ENCODE measurements around the gene GPC6.
"Not testable (repeated sequence)": the region's sequence is repeated elsewhere in the genome, so short reads cannot be mapped to it uniquely, and the experiment has no call there.

DNA sequence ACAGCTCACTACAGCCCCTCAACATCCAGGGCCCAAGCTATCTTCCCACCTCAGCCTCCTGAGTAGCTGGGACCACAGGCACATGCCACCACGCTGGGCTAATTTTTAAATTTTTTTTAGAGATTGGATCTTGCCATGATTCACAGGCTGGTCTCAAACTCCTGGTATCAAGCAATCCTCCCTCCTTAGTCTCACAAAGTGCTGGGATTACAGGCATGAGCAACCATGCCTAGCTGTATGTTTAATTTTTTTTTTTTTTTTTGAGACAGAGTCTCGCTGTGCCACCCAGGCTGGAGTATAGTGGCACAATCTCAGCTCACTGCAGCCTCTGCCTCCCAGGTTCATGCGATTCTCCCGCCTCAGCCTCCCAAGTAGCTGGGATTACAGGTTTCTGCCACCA, 983.3 kb downstream of the GPC6 start:
- TF ChIP-seq CEBPB (IDR thresholded peaks at IDR 0.05); RFX5 (IDR thresholded peaks at IDR 0.05); FOSL2 (IDR thresholded peaks at IDR 0.05); FOSL2 (CRISPR knock-in tag; IDR thresholded peaks at IDR 0.05); SREBF2 (IDR thresholded peaks at IDR 0.05); RCOR1 (IDR thresholded peaks at IDR 0.05; ENCODE audit: low read depth, low read length); HOXA7 (CRISPR knock-in tag; IDR thresholded peaks at IDR 0.05); MAZ (IDR thresholded peaks at IDR 0.05; ENCODE audit: borderline replicate concordance, low read depth, low read length): not testable (repeated sequence)
- TF ChIP-seq, protein P1, sequence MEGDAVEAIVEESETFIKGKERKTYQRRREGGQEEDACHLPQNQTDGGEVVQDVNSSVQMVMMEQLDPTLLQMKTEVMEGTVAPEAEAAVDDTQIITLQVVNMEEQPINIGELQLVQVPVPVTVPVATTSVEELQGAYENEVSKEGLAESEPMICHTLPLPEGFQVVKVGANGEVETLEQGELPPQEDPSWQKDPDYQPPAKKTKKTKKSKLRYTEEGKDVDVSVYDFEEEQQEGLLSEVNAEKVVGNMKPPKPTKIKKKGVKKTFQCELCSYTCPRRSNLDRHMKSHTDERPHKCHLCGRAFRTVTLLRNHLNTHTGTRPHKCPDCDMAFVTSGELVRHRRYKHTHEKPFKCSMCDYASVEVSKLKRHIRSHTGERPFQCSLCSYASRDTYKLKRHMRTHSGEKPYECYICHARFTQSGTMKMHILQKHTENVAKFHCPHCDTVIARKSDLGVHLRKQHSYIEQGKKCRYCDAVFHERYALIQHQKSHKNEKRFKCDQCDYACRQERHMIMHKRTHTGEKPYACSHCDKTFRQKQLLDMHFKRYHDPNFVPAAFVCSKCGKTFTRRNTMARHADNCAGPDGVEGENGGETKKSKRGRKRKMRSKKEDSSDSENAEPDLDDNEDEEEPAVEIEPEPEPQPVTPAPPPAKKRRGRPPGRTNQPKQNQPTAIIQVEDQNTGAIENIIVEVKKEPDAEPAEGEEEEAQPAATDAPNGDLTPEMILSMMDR (IDR thresholded peaks at IDR 0.05): not testable (repeated sequence)
- TF ChIP-seq, protein P2, sequence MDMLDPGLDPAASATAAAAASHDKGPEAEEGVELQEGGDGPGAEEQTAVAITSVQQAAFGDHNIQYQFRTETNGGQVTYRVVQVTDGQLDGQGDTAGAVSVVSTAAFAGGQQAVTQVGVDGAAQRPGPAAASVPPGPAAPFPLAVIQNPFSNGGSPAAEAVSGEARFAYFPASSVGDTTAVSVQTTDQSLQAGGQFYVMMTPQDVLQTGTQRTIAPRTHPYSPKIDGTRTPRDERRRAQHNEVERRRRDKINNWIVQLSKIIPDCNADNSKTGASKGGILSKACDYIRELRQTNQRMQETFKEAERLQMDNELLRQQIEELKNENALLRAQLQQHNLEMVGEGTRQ (IDR thresholded peaks at IDR 0.05): not testable (repeated sequence)
- TF ChIP-seq, protein P3, sequence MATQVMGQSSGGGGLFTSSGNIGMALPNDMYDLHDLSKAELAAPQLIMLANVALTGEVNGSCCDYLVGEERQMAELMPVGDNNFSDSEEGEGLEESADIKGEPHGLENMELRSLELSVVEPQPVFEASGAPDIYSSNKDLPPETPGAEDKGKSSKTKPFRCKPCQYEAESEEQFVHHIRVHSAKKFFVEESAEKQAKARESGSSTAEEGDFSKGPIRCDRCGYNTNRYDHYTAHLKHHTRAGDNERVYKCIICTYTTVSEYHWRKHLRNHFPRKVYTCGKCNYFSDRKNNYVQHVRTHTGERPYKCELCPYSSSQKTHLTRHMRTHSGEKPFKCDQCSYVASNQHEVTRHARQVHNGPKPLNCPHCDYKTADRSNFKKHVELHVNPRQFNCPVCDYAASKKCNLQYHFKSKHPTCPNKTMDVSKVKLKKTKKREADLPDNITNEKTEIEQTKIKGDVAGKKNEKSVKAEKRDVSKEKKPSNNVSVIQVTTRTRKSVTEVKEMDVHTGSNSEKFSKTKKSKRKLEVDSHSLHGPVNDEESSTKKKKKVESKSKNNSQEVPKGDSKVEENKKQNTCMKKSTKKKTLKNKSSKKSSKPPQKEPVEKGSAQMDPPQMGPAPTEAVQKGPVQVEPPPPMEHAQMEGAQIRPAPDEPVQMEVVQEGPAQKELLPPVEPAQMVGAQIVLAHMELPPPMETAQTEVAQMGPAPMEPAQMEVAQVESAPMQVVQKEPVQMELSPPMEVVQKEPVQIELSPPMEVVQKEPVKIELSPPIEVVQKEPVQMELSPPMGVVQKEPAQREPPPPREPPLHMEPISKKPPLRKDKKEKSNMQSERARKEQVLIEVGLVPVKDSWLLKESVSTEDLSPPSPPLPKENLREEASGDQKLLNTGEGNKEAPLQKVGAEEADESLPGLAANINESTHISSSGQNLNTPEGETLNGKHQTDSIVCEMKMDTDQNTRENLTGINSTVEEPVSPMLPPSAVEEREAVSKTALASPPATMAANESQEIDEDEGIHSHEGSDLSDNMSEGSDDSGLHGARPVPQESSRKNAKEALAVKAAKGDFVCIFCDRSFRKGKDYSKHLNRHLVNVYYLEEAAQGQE (IDR thresholded peaks at IDR 0.05): not testable (repeated sequence)

Measured in A549 (cell line).